ENCODE data around the gene ZNF468.
"Not testable (repeated sequence)": the region's sequence is repeated elsewhere in the genome, so short reads cannot be mapped to it uniquely, and the experiment has no call there.

ZNF468 gene

GRCh38 chr19:52857378-52858191 is at the start of gene ZNF468:
TSS of gene ZNF468 (minus strand) at chr19:52857619. CDS start at chr19:52854272, 3,347 bp downstream.
- peak; percentile 68 for TF ChIP-seq POLR2A (IDR thresholded peaks at IDR 0.05; ENCODE audit: low read length)
- peak; percentile 72 to 80 for DNase-seq

- not testable (repeated sequence) for DNase-seq
Observed at GRCh38 chr19:52904052-52904780, 46.8 kb upstream of the ZNF468 start.

GRCh38 chr19:52901842-52902241 is 44.4 kb upstream of the ZNF468 start:
- TF ChIP-seq POLR2A (IDR thresholded peaks at IDR 0.05; ENCODE audit: low read length) (no peak), GATA1 (IDR thresholded peaks at IDR 0.05; ENCODE audit: low read depth, low read length) (no peak)

GRCh38 chr19:52898596-52898995 is 41.2 kb upstream of the ZNF468 start:
- not testable (repeated sequence) for DNase-seq

More at GRCh38 chr19:52901842-52902241, 44.4 kb upstream of the ZNF468 start:
- no peak for DNase-seq

GRCh38 chr19:52898101-52898500 is 40.7 kb upstream of the ZNF468 start:
- no peak for DNase-seq
- no peak for TF ChIP-seq POLR2A (IDR thresholded peaks at IDR 0.05; ENCODE audit: low read length)

GRCh38 chr19:52897138-52897935 is 39.9 kb upstream of the ZNF468 start, which contains the start of gene ZNF320:
TSS of gene ZNF320 (minus strand) at chr19:52897635. CDS start at chr19:52890255, 7,380 bp downstream.
- TF ChIP-seq GATA1 (IDR thresholded peaks at IDR 0.05; ENCODE audit: low read depth, low read length) (no peak), POLR2A (IDR thresholded peaks at IDR 0.05; ENCODE audit: low read length) (peak; percentile 88)
- DNase-seq = peak; percentile 95 to 96

GRCh38 chr19:52896431-52897137 is 39.2 kb upstream of the ZNF468 start:
- TF ChIP-seq POLR2A (IDR thresholded peaks at IDR 0.05; ENCODE audit: low read length) = no peak
- no peak for TF ChIP-seq GATA1 (IDR thresholded peaks at IDR 0.05; ENCODE audit: low read depth, low read length)
- peak; percentile 65 to 66 for DNase-seq

GRCh38 chr19:52891336-52891735 is 33.9 kb upstream of the ZNF468 start:
- peak in 1 of 2 experiments; percentile 21 for DNase-seq
- no peak for TF ChIP-seq POLR2A (IDR thresholded peaks at IDR 0.05; ENCODE audit: low read length)
- TF ChIP-seq GATA1 (IDR thresholded peaks at IDR 0.05; ENCODE audit: low read depth, low read length) = no peak

GRCh38 chr19:52889931-52890330 is 32.5 kb upstream of the ZNF468 start:
- DNase-seq = no peak
- TF ChIP-seq POLR2A (IDR thresholded peaks at IDR 0.05; ENCODE audit: low read length) (no peak), GATA1 (IDR thresholded peaks at IDR 0.05; ENCODE audit: low read depth, low read length) (no peak)

GRCh38 chr19:52889076-52889475 is 31.7 kb upstream of the ZNF468 start:
- TF ChIP-seq POLR2A (IDR thresholded peaks at IDR 0.05; ENCODE audit: low read length) (no peak), GATA1 (IDR thresholded peaks at IDR 0.05; ENCODE audit: low read depth, low read length) (no peak)
- DNase-seq = no peak

- no peak for DNase-seq
- no peak for TF ChIP-seq POLR2A (IDR thresholded peaks at IDR 0.05; ENCODE audit: low read length)
- TF ChIP-seq GATA1 (IDR thresholded peaks at IDR 0.05; ENCODE audit: low read depth, low read length) = no peak
Observed at GRCh38 chr19:52880895-52881389, 23.5 kb upstream of the ZNF468 start.

- not testable (repeated sequence) for DNase-seq
Observed at GRCh38 chr19:52872996-52873395, 15.6 kb upstream of the ZNF468 start.

- no peak for DNase-seq
- TF ChIP-seq POLR2A (IDR thresholded peaks at IDR 0.05; ENCODE audit: low read length) = no peak
- no peak for TF ChIP-seq GATA1 (IDR thresholded peaks at IDR 0.05; ENCODE audit: low read depth, low read length)
Observed at GRCh38 chr19:52871466-52871865, 14.0 kb upstream of the ZNF468 start.

GRCh38 chr19:52868031-52868430 is 10.6 kb upstream of the ZNF468 start:
- DNase-seq = not testable (repeated sequence)

- not testable (repeated sequence) for DNase-seq
Observed at GRCh38 chr19:52856540-52857377, 660 bp downstream of the ZNF468 start.

GRCh38 chr19:52847352-52847751 is 10.1 kb downstream of the ZNF468 start:
- not testable (repeated sequence) for DNase-seq

GRCh38 chr19:52840825-52841465 is 16.5 kb downstream of the ZNF468 start:
- DNase-seq = not testable (repeated sequence)

GRCh38 chr19:52834289-52834688 is 23.1 kb downstream of the ZNF468 start:
- not testable (repeated sequence) for DNase-seq

Measured in erythroblast (primary cell).